Endothelial cell of umbilical vein (primary cell): ENCODE results near the gene RHOA. TPM values are rescaled to one million over a fixed set of nuclear protein-coding genes. Genes with fewer than 3 reads are reported as not detected.
"Not testable (repeated sequence)": the region's sequence is repeated elsewhere in the genome, so short reads cannot be mapped to it uniquely, and the experiment has no call there.

Experiments used
- BruUV-seq: library from RNA; stranded (reverse); fragments of 400-500 nt; replicated peaks from 2 replicates; lab custom pipeline; 2021; lab: Mats Ljungman, UMichigan
- CTCF ChIA-PET: fragments of 300-600, 350-600 bp; sonication (Branson Sonifier 250); formaldehyde crosslinking; loops from one replicate; lab custom pipeline; 2021; ENCODE audit warnings: antibody characterized with exemption, inconsistent platforms; lab: Charles Lee
- POLR2A ChIA-PET: fragments of 300-600, 350-600 bp; sonication (Branson Sonifier 250); formaldehyde crosslinking; loops from one replicate; lab custom pipeline; 2021; ENCODE audit warnings: antibody characterized with exemption, inconsistent platforms; lab: Charles Lee
- DNase-seq: peaks from one replicate; pipeline ENCODE4 v3.0.0-alpha.2; 2011; ENCODE audit warnings: low read depth, low spot score
- FAIRE-seq: peaks from 2 replicates; lab custom pipeline; 2011; peaks lifted over from hg19 to GRCh38; lab: Jason Lieb, UNC
- H2AFZ ChIP-seq: 2 replicates; pipeline ENCODE4 v1.6.0; 2012; ENCODE audit warnings: low read depth, low read length, control low read depth, inconsistent platforms
- H3K27ac ChIP-seq: 2 replicates; pipeline ENCODE4 v1.5.1; 2011; ENCODE audit warnings: low read depth, mild to moderate bottlenecking, control low read depth, low read length, moderate library complexity; ENCODE audit not compliant: insufficient read depth
- H3K27me3 ChIP-seq, 2 experiments: 2 replicates each; pipeline versions ENCODE4 v1.6.0 to v1.6.1; 2011; ENCODE audit warnings: low read length in 2 of 2, mixed read lengths in 1 of 2; ENCODE audit not compliant: control insufficient read depth in 2 of 2, insufficient read depth in 2 of 2
- H3K36me3 ChIP-seq, 2 experiments: 2 replicates in 1 of 2; 3 replicates in 1 of 2; pipeline ENCODE4 v1.5.1; 2011; ENCODE audit warnings: low read length in 2 of 2, mild to moderate bottlenecking in 1 of 2, moderate library complexity in 1 of 2; ENCODE audit not compliant: control insufficient read depth in 2 of 2, insufficient read depth in 2 of 2; ENCODE audit errors: extremely low read depth in 1 of 2
- H3K4me1 ChIP-seq: 3 replicates; pipeline ENCODE4 v1.5.1; 2011; ENCODE audit warnings: mild to moderate bottlenecking, low read length; ENCODE audit not compliant: control insufficient read depth, insufficient read depth; ENCODE audit errors: extremely low read depth
- H3K4me2 ChIP-seq: 2 replicates; pipeline ENCODE4 v1.6.1; 2011; ENCODE audit warnings: low read length, control low read depth, mixed read lengths; ENCODE audit not compliant: insufficient read depth
- H3K4me3 ChIP-seq, 3 experiments: fragments of 200-600 bp in 1 of 3; sonication (generic), shearing (Covaris generic) in 1 of 3; replicated peaks in 1 of 3; 2 replicates each; pipeline ENCODE4 v1.5.1; 2011 to 2016; ENCODE audit warnings: control low read depth in 3 of 3, low read length in 3 of 3, mild to moderate bottlenecking in 2 of 3, inconsistent platforms in 1 of 3, low read depth in 1 of 3, moderate library complexity in 1 of 3; ENCODE audit not compliant: insufficient read depth in 1 of 3
- H3K79me2 ChIP-seq: 2 replicates; pipeline ENCODE4 v1.6.0; 2012; ENCODE audit warnings: low read length, inconsistent platforms; ENCODE audit not compliant: control insufficient read depth, insufficient read depth
- H3K9ac ChIP-seq: replicated peaks from 2 replicates; pipeline ENCODE3; 2011; ENCODE audit warnings: low read length, control low read depth; ENCODE audit not compliant: insufficient read depth; ENCODE audit errors: extremely low read depth
- H3K9me1 ChIP-seq: replicated peaks from 3 replicates; pipeline ENCODE4 v1.6.0; 2011; ENCODE audit warnings: mild to moderate bottlenecking, low read length; ENCODE audit not compliant: control insufficient read depth, insufficient read depth; ENCODE audit errors: extremely low read depth
- H3K9me3 ChIP-seq: replicated peaks from 2 replicates; pipeline ENCODE4 v1.5.1; 2012; ENCODE audit warnings: low read length, inconsistent platforms; ENCODE audit not compliant: control insufficient read depth, insufficient read depth
- H4K20me1 ChIP-seq: replicated peaks from 2 replicates; pipeline ENCODE3; 2011; ENCODE audit warnings: mild to moderate bottlenecking, low read length; ENCODE audit not compliant: control insufficient read depth, insufficient read depth; ENCODE audit errors: extremely low read depth
- EZH2 ChIP-seq: IDR thresholded peaks from 2 replicates; pipeline ENCODE4 v1.6.1; 2012; ENCODE audit warnings: borderline replicate concordance, low read depth, mild to moderate bottlenecking, moderate library complexity, low read length, inconsistent platforms; ENCODE audit not compliant: severe bottlenecking
- FOS ChIP-seq: IDR thresholded peaks from 2 replicates; pipeline ENCODE4 v1.6.1; 2011; ENCODE audit warnings: mild to moderate bottlenecking, low read length, moderate library complexity, borderline replicate concordance; ENCODE audit not compliant: insufficient read depth
- GATA2 ChIP-seq: IDR thresholded peaks from 2 replicates; pipeline ENCODE4 v1.7.0; 2011; ENCODE audit warnings: low read depth, mild to moderate bottlenecking, moderate library complexity, mixed read lengths, low read length; ENCODE audit not compliant: insufficient read length, insufficient read depth
- JUN ChIP-seq: IDR thresholded peaks from 2 replicates; pipeline ENCODE4 v1.6.1; 2011; ENCODE audit warnings: borderline replicate concordance, low read depth; ENCODE audit not compliant: insufficient read length, insufficient read depth
- MYC ChIP-seq: IDR thresholded peaks from one replicate; pipeline ENCODE4 v1.6.1; 2011; ENCODE audit warnings: mild to moderate bottlenecking, low read depth, low read length
- POLR2A ChIP-seq: IDR thresholded peaks from 2 replicates; pipeline ENCODE4 v1.6.1; 2012; ENCODE audit warnings: low read depth, mild to moderate bottlenecking, control low read depth, low read length
- POLR2AphosphoS5 ChIP-seq: IDR thresholded peaks from 2 replicates; pipeline ENCODE4 v1.6.1; 2012; ENCODE audit warnings: low read depth, mild to moderate bottlenecking, control low read depth, low read length, moderate library complexity; ENCODE audit not compliant: insufficient read depth
- dilution Hi-C: fragments of 300-500 bp; cut with MboI; formaldehyde crosslinking; loops from one replicate; pipeline ENCODE4 v1.15.0; 2019; ENCODE audit warnings: low sequenced_read_pairs; ENCODE audit not compliant: extremely low pct_ligation_motif_present
- intact Hi-C: fragments of 100-400 bp; cut with micrococcal nuclease; formaldehyde crosslinking; loops from one replicate; pipeline ENCODE4 v1.10.0; 2022
- polyA plus RNA-seq, 4 experiments: library from polyadenylated mRNA; depleted of rRNA in 3 of 4; stranded (reverse) in 3 of 4; unstranded in 1 of 4; fragments of >200 nt; gene quantifications; 2 replicates each; pipeline versions ENCODE4 v1.2.1 to v1.2.3, GENCODE V29; 2011 to 2012; ENCODE audit warnings: missing spikeins in 1 of 4
- total RNA-seq: library from RNA; stranded (reverse); gene quantifications from 2 replicates; pipeline ENCODE4 v1.2.3, GENCODE V29; 2021
- TF ChIP-seq, protein P1 (sequence below), 2 donors: IDR thresholded peaks; 1 replicate in 1 of 2; 2 replicates in 1 of 2; pipeline ENCODE4 v1.5.1; 2011; ENCODE audit warnings: low read length in 2 of 2, mild to moderate bottlenecking in 2 of 2, moderate library complexity in 2 of 2, control low read depth in 1 of 2, inconsistent platforms in 1 of 2, low read depth in 1 of 2; ENCODE audit not compliant: insufficient read depth in 1 of 2; ENCODE audit errors: extremely low read depth in 1 of 2
- TF ChIP-seq, protein P2 (sequence below): IDR thresholded peaks from 2 replicates; pipeline ENCODE4 v1.6.1; 2011; ENCODE audit not compliant: insufficient read depth, insufficient read length

RHOA gene
- total and polyA plus RNA-seq, 2 donors (not counting 3 experiments of a cell fraction or from before 2014, with no cell fraction given): 450 to 580 TPM

DNA sequence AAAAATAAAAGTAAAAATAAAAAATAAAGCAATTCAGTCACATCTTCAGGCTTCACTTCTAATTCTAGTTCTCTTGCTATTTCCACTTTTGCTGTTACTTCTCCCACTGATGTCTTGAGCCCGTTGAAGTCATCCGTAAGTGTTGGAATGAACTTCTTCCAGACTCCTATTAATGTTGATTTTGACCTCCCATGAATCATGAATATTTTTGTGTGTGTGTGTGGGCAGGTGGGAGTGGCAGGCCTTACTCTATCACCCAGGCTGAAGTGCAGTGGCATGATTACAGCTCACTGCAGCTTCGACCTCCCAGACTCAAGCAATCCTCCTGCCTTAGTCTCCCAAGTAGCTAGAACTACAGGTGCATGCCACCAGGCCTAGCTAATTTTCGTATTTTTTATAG, 82.6 kb downstream of the RHOA start:
- Histone ChIP-seq H4K20me1 (no peaks in the 10 kb centered on the region), H3K79me2 (peaks cover 5% of the 10 kb centered on the region), H3K4me3 (no peak overlapping the region), H3K27ac (no peak overlapping the region), H2AFZ (no peak overlapping the region), H3K9ac (no peak overlapping the region), H3K9me3 (no peaks in the 10 kb centered on the region), H3K9me1 (no peaks in the 10 kb centered on the region), H3K4me2 (no peak overlapping the region), H3K36me3 (peaks cover 24 to 31% of the 10 kb centered on the region in 2 experiments), H3K27me3 (no peaks in the 10 kb centered on the region), H3K4me1 (no peaks in the 10 kb centered on the region)
- intact Hi-C loops (no loop called here), dilution Hi-C loops (no loop called here)
- no peak for DNase-seq
- BruUV-seq: no TSS peak
- CTCF ChIA-PET: no interaction called here
- FAIRE-seq: no peak
- POLR2A ChIA-PET: no interaction called here
- TF ChIP-seq POLR2A: no peak
- TF ChIP-seq MYC: no peak
- TF ChIP-seq, protein P1, sequence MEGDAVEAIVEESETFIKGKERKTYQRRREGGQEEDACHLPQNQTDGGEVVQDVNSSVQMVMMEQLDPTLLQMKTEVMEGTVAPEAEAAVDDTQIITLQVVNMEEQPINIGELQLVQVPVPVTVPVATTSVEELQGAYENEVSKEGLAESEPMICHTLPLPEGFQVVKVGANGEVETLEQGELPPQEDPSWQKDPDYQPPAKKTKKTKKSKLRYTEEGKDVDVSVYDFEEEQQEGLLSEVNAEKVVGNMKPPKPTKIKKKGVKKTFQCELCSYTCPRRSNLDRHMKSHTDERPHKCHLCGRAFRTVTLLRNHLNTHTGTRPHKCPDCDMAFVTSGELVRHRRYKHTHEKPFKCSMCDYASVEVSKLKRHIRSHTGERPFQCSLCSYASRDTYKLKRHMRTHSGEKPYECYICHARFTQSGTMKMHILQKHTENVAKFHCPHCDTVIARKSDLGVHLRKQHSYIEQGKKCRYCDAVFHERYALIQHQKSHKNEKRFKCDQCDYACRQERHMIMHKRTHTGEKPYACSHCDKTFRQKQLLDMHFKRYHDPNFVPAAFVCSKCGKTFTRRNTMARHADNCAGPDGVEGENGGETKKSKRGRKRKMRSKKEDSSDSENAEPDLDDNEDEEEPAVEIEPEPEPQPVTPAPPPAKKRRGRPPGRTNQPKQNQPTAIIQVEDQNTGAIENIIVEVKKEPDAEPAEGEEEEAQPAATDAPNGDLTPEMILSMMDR (IDR thresholded peaks at IDR 0.05; ENCODE audit: extremely low read depth in 1 of 2, insufficient read depth in 1 of 2, low read depth in 1 of 2, low read length in 2 of 2): no peak
- no peak for TF ChIP-seq EZH2
- no peak for TF ChIP-seq POLR2AphosphoS5
- TF ChIP-seq JUN: no peak
- TF ChIP-seq, protein P2, sequence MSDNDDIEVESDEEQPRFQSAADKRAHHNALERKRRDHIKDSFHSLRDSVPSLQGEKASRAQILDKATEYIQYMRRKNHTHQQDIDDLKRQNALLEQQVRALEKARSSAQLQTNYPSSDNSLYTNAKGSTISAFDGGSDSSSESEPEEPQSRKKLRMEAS: no peak
- no peak for TF ChIP-seq GATA2
- no peak for TF ChIP-seq FOS

DNA sequence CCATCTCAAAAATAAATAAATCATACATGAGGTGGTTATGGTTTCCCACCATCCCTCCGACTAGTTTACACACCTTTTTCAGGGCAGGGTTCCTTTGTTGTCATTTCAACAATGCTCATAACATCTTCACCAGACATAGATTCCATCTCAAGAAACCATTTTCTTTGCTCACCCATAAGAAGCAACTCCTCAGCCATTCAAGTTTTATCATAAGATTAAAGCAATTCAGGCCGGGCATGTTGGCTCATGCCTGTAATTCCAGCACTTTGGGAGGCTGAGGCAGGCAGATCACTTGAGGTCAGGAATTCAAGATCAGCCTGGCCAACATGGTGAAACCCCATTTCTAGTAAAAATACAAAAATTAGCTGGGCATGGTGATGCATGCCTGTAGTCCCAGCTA, 83.4 kb downstream of the RHOA start:
- dilution Hi-C loops, BruUV-seq, CTCF ChIA-PET: not testable (repeated sequence)

More for the DNA sequence above, 83.4 kb downstream of the RHOA start:
- H4K20me1 ChIP-seq, POLR2A ChIA-PET, H2AFZ ChIP-seq, H3K27ac ChIP-seq, intact Hi-C loops, H3K79me2 ChIP-seq, H3K4me3 ChIP-seq, H3K4me2 ChIP-seq, FAIRE-seq, H3K9me1 ChIP-seq, H3K9ac ChIP-seq, DNase-seq, H3K9me3 ChIP-seq, H3K27me3 ChIP-seq, H3K4me1 ChIP-seq: not testable (repeated sequence)
- peaks cover 21 to 35% of the 10 kb centered on the region in 2 experiments for H3K36me3 ChIP-seq
